NCI-H2107 (cell line): ENCODE results near the gene MMEL1.

Experiments
- DNase-seq: peaks from one replicate; lab custom pipeline; 2025; lab: John Stamatoyannopoulos, UW

MMEL1 gene

DNA sequence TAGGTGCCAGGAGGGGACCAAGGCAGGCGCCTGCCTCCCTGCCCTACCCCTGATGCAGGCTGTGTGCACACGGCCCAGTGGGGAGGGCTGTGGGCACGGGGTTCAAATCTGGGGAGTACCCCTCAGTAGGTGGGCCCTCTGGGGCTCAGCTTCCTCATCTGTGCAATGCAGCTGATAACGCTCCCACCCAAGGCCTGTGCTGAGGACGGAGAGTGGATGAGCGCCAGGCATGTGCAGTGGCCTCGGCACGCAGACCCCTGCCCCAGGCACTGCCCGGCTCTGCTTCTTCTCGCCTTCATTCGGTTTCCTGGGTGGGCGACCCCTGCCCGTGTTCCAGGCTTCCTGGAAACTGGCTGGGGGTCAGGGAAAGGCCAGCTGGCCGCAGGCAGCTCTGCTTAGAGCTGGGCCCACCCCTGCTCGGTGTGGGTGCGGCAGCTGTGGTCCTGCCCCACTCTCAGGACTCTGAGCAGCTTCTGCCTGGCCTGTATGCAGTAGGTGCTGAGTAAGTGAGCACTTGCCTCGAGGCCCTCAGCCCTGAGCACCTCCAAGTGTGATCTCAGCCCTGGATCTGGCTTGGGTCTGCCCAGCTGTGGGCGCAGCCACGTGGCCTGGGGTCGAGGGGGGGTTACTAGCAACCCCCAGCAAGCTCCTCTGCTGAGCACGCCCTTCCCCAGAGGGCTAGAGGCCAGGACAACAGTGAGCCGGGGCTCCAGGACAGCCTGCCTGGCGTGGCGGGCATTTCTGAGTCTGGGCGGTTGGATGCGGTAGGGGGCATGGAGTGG, 88.5 kb downstream of the MMEL1 start:
- no peak for DNase-seq

DNA sequence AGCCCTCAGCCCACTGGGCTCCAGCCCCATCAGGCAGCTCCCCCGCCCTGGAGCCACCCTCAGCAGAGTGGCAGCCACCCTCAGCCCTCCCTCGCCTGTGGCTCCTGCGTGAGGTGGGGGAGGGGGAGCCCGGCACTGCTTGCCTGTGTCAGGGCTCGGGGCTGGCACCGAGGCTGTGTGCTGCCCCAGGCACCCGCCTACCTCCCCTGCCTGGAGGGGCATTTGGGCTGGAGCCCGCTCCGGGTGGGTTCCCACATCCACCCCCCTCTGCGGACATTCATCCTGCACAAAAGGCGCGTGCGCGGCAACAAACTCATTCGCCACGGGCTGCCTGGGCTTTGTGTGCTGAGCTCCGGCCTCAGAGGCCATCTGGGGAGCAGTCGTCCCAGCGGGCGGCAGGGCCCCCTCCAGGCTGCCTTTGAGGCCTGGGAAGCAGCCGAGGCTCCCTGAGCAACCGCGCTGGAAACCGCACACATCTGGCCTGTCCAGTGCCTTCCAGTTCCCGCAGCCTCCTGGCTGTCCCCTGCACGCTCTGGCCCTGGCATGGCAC, 89.2 kb downstream of the MMEL1 start:
- DNase-seq = no peak

DNA sequence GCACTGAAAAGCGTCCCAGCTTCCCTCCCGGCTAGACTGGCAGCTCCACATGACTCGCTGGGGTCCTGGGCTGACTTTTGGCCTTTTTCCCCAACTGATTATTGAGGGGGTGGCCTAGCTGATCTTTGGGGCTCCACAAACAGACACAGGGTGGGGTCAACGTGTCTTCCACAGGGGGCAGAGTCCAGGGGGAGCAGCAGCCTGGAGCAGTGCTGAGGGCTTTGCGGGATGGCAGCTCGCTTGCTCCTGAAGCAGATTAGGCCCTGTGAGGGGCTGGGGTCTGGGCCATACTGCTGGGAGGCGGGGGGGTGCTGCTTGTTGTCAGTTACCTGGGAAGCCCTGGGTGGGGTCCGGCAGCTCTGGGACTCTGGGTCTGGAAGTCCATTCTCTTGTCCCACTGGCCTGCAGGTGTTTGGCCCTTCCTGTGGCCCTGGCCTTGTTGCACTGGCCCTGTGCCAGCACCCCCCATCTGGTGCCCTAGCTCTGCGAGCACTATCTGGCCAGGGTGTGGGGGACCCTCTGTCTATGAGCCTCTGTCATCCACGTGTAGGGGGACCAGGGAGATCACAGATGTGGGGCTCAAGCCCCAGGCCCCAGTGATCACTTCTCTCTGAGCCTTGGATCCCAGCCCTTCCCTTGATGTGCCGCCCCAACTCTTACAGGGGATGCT, 90.4 kb downstream of the MMEL1 start:
- no peak for DNase-seq

DNA sequence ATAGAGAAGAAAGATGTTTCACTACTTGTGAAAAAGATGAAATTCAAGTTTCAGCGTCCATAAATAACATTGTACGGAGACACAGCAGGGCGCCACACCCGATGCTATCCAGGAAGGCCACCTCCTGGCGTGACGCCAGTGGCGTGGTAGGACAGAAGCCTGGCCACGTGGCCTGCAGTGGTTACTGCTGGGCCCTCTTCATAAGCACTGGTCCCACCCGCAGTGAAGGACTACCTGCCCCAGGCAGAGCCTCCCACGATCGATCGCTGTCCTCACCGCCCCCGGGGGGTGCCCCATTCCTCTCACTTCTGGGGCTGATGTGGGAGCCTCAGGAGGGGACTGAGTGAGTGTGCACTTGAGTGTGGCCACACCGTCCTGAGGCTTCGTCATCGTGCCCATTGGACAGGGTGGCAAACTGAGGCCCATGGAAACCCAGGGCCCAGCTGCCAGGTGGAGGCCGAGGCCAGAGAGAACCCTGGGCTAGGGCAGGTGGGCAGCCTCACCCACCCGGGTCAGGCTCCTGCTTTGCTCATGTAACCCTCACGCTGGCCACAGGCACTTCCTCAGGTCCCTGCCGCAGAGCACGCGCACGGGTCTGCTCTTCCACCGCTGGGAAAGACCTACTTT, 91.1 kb downstream of the MMEL1 start:
- no peak for DNase-seq

DNA sequence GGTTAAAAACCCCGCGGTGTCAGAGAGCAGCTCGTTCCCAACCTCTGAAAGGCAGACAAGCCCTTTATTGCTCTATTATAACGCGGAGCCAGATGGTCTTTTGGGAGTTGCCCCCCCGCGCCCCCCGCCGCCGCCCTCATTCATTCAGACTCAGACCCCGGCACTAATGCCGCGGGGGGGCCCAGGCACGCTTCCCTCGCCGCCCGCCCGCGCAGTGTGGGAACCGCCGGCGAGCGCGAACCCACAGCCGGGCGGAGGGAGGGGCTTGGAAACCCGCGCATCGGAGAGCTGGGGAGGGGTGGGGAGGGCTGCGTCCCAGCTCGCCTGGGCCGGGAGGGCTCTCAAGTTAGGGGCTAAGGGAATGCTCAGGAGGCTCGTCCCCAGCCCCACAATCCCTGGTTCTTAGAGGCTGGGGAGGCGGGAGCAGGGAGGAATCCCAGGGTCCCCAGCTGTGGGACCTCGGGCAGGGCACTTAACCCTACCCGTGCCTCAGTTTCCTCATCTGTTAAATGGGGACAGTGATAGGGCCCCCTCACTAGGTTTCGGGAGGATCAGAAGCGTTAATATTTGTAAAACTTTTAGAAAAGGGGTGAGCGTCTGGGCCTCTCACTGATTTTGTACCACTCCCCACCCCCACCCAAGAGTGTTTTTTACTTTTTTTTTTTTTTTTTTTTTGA, 91.9 kb downstream of the MMEL1 start:
- no peak for DNase-seq
